Nephron (organoid): Measurements from ENCODE around the gene CPLX1.

Experiments
- H3K27ac Mint-ChIP-seq, 3 experiments: 2 replicates each; pipeline ENCODE4 v1.8.0; 2020; ENCODE audit warnings: mixed read lengths in 3 of 3, mild to moderate bottlenecking in 2 of 3, moderate library complexity in 1 of 3
- H3K27me3 Mint-ChIP-seq: 2 replicates; pipeline ENCODE4 v1.8.0; 2021; ENCODE audit warnings: low read depth, mild to moderate bottlenecking, moderate library complexity, mixed read lengths
- H3K36me3 Mint-ChIP-seq: 2 replicates; pipeline ENCODE4 v1.8.0; 2020; ENCODE audit warnings: low read depth, mixed read lengths
- H3K4me1 Mint-ChIP-seq: 2 replicates; pipeline ENCODE4 v1.8.0; 2020; ENCODE audit warnings: mixed read lengths
- H3K4me3 Mint-ChIP-seq, 3 experiments: 2 replicates each; pipeline ENCODE4 v1.8.0; 2020; ENCODE audit warnings: mild to moderate bottlenecking in 3 of 3, mixed read lengths in 3 of 3, moderate library complexity in 2 of 3
- H3K9me3 Mint-ChIP-seq: 2 replicates; pipeline ENCODE4 v1.8.0; 2020; ENCODE audit warnings: mixed read lengths
- CTCF ChIP-seq, 3 experiments: fragments of 200-600 bp; sonication (generic); IDR thresholded peaks; one replicate each; pipeline ENCODE4 v1.5.0; 2021; ENCODE audit warnings: antibody characterized with exemption in 3 of 3; ENCODE audit not compliant: unreplicated experiment in 3 of 3

The CPLX1 gene

GRCh38 chr4:818106-818921 is 7.6 kb downstream of the CPLX1 start:
- no peak for TF ChIP-seq CTCF (IDR thresholded peaks at IDR 0.05; ENCODE audit: unreplicated experiment in 3 of 3)
- no peaks in the 10 kb centered on the region for H3K9me3 Mint-ChIP-seq
- H3K4me3 Mint-ChIP-seq, result no peak overlapping the region
- H3K27ac Mint-ChIP-seq, result no peak overlapping the region
- peaks cover 90% of the 10 kb centered on the region for H3K27me3 Mint-ChIP-seq
- no peaks in the 10 kb centered on the region for H3K4me1 Mint-ChIP-seq
- no peaks in the 10 kb centered on the region for H3K36me3 Mint-ChIP-seq

- H3K4me1 Mint-ChIP-seq, result no peaks in the 10 kb centered on the region
- no peak overlapping the region for H3K4me3 Mint-ChIP-seq
- no peaks in the 10 kb centered on the region for H3K36me3 Mint-ChIP-seq
These were observed 10.3 kb downstream of the CPLX1 start for GRCh38 chr4:815464-816146.

GRCh38 chr4:814312-814850 is 11.5 kb downstream of the CPLX1 start:
- Mint-ChIP-seq H3K36me3 (no peaks in the 10 kb centered on the region), H3K4me3 (no peak overlapping the region), H3K27me3 (peaks cover 79% of the 10 kb centered on the region), H3K9me3 (no peaks in the 10 kb centered on the region), H3K4me1 (no peaks in the 10 kb centered on the region), H3K27ac (no peak overlapping the region)
- TF ChIP-seq CTCF (IDR thresholded peaks at IDR 0.05; ENCODE audit: unreplicated experiment in 3 of 3), result no peak

More at GRCh38 chr4:815464-816146, 10.3 kb downstream of the CPLX1 start:
- TF ChIP-seq CTCF (IDR thresholded peaks at IDR 0.05; ENCODE audit: unreplicated experiment in 3 of 3), result no peak
- peaks cover 88% of the 10 kb centered on the region for H3K27me3 Mint-ChIP-seq
- H3K27ac Mint-ChIP-seq, result no peak overlapping the region
- no peaks in the 10 kb centered on the region for H3K9me3 Mint-ChIP-seq

- peaks cover 76% of the 10 kb centered on the region for H3K27me3 Mint-ChIP-seq
- no peak overlapping the region for H3K4me3 Mint-ChIP-seq
- H3K4me1 Mint-ChIP-seq, result no peaks in the 10 kb centered on the region
- H3K36me3 Mint-ChIP-seq, result no peaks in the 10 kb centered on the region
- H3K27ac Mint-ChIP-seq, result no peak overlapping the region
- H3K9me3 Mint-ChIP-seq, result no peaks in the 10 kb centered on the region
- no peak for TF ChIP-seq CTCF (IDR thresholded peaks at IDR 0.05; ENCODE audit: unreplicated experiment in 3 of 3)
These were observed 12.0 kb downstream of the CPLX1 start for GRCh38 chr4:813900-814299.

GRCh38 chr4:808860-809570 is 16.9 kb downstream of the CPLX1 start:
- Mint-ChIP-seq H3K9me3 (peaks cover 8% of the 10 kb centered on the region), H3K27ac (no peak overlapping the region), H3K4me3 (no peak overlapping the region), H3K4me1 (no peaks in the 10 kb centered on the region), H3K36me3 (no peaks in the 10 kb centered on the region), H3K27me3 (peaks cover 45% of the 10 kb centered on the region)
- no peak for TF ChIP-seq CTCF (IDR thresholded peaks at IDR 0.05; ENCODE audit: unreplicated experiment in 3 of 3)
